GM18508 (cell line): ENCODE measurements around the gene PRPF31.
A peak's percentile ranks its signal among the peaks of the same experiment; 100 is the strongest.
"Not testable (repeated sequence)": the region's sequence is repeated elsewhere in the genome, so short reads cannot be mapped to it uniquely, and the experiment has no call there.

Experiments
- ATAC-seq: cut with Tn5 transposase; IDR thresholded peaks from one replicate; pipeline ENCODE4 v1.9.1; 2021; ENCODE audit warnings: moderate number of reproducible peaks; ENCODE audit not compliant: insufficient read depth, unreplicated experiment

PRPF31 gene

GRCh38 chr19:54115109-54116063 is at the start of gene PRPF31, which contains the start of gene TFPT:
TSS of gene PRPF31 (plus strand) at chr19:54115754. CDS start at chr19:54118279, 2,525 bp downstream.
TSS of gene TFPT (minus strand) at chr19:54115657. CDS start at chr19:54115269, 388 bp downstream.
- peak; percentile 73 for ATAC-seq

- ATAC-seq = no peak
Observed at GRCh38 chr19:54069470-54069869, 46.1 kb upstream of the PRPF31 start.

GRCh38 chr19:54073829-54074228 is 41.7 kb upstream of the PRPF31 start:
- no peak for ATAC-seq

- no peak for ATAC-seq
Observed at GRCh38 chr19:54074851-54075250, 40.7 kb upstream of the PRPF31 start.

- no peak for ATAC-seq
Observed at GRCh38 chr19:54077334-54077733, 38.2 kb upstream of the PRPF31 start.

GRCh38 chr19:54081032-54081431 is 34.5 kb upstream of the PRPF31 start, which contains the start of gene TARM1:
TSS of gene TARM1 (minus strand) at chr19:54081365. CDS start at chr19:54081340, 25 bp downstream.
- no peak for ATAC-seq

GRCh38 chr19:54084410-54084809 is 31.1 kb upstream of the PRPF31 start:
- ATAC-seq = no peak

- no peak for ATAC-seq
Observed at GRCh38 chr19:54094426-54095000, 21.0 kb upstream of the PRPF31 start.

- no peak for ATAC-seq
Observed at GRCh38 chr19:54095136-54095858, 20.3 kb upstream of the PRPF31 start.

- not testable (repeated sequence) for ATAC-seq
Observed at GRCh38 chr19:54095859-54096616, 19.5 kb upstream of the PRPF31 start.

- no peak for ATAC-seq
Observed at GRCh38 chr19:54096617-54097106, 18.9 kb upstream of the PRPF31 start.

- no peak for ATAC-seq
Observed at GRCh38 chr19:54099190-54099902, 16.2 kb upstream of the PRPF31 start.

- ATAC-seq = not testable (repeated sequence)
Observed at GRCh38 chr19:54099903-54100255, 15.7 kb upstream of the PRPF31 start.

GRCh38 chr19:54100561-54100960 is 15.0 kb upstream of the PRPF31 start, which contains the start of gene OSCAR:
TSS of gene OSCAR (minus strand) at chr19:54100803. CDS start at chr19:54100792, 11 bp downstream.
- ATAC-seq = no peak

GRCh38 chr19:54102421-54103169 is 13.0 kb upstream of the PRPF31 start, which contains the start of gene NDUFA3:
TSS of gene NDUFA3 (plus strand) at chr19:54102855. CDS start at chr19:54102879, 24 bp downstream.
- ATAC-seq = peak; percentile 87

- ATAC-seq = no peak
Observed at GRCh38 chr19:54104998-54105715, 10.4 kb upstream of the PRPF31 start.

- no peak for ATAC-seq
Observed at GRCh38 chr19:54105796-54106195, 9.8 kb upstream of the PRPF31 start.

- ATAC-seq = no peak
Observed at GRCh38 chr19:54106716-54107115, 8.8 kb upstream of the PRPF31 start.
